T-helper 17 cell (primary cell): ENCODE data around the gene ASRGL1. TPM values are rescaled to one million over a fixed set of nuclear protein-coding genes. Genes with fewer than 3 reads are reported as not detected.

ENCODE experiments used
- ATAC-seq: fragments of 150-1000 bp; cut with Tn5 transposase; 2 replicates; pipeline ENCODE4 v1.10.0; 2021; ENCODE audit warnings: mild to moderate bottlenecking, moderate library complexity
- DNase-seq, 3 donors: peaks; one replicate each; pipeline versions ENCODE4 v3.0.0 to v3.0.0-alpha.2; 2020 to 2021
- H3K9me3 ChIP-seq: one replicate; pipeline ENCODE4 v1.7.0; 2013; ENCODE audit warnings: low read length, mild to moderate bottlenecking; ENCODE audit not compliant: control insufficient read depth, poor library complexity, severe bottlenecking
- H3K27ac Mint-ChIP-seq: one replicate; pipeline ENCODE4 v1.8.0; 2022; ENCODE audit warnings: mild to moderate bottlenecking, moderate library complexity, mixed read lengths
- H3K27me3 Mint-ChIP-seq: one replicate; pipeline ENCODE4 v1.8.0; 2022; ENCODE audit warnings: mixed read lengths
- H3K36me3 Mint-ChIP-seq: one replicate; pipeline ENCODE4 v1.8.0; 2022; ENCODE audit warnings: low read depth, mixed read lengths
- H3K4me1 Mint-ChIP-seq: one replicate; pipeline ENCODE4 v1.8.0; 2022; ENCODE audit warnings: mild to moderate bottlenecking, mixed read lengths
- H3K4me3 Mint-ChIP-seq: one replicate; pipeline ENCODE4 v1.8.0; 2022; ENCODE audit warnings: mild to moderate bottlenecking, moderate library complexity, mixed read lengths
- total RNA-seq, 4 donors: library from RNA in 2 of 4; stranded (reverse) in 2 of 4; gene quantifications; one replicate each; pipeline ENCODE4 v1.2.3 and lab custom pipeline; 2022 to 2026

The ASRGL1 gene
- total RNA-seq, 2 donors from 2014 or later = 0.75 to 0.89 TPM

GRCh38 chr11:62401356-62401755 lies 64.1 kb downstream of the ASRGL1 start:
- H3K36me3 Mint-ChIP-seq = no peaks in the 10 kb centered on the region
- ATAC-seq (no peak), DNase-seq (no peak)
- peaks cover 22% of the 10 kb centered on the region for H3K4me1 Mint-ChIP-seq
- no peaks in the 10 kb centered on the region for H3K9me3 ChIP-seq
- no peak overlapping the region for H3K4me3 Mint-ChIP-seq
- H3K27me3 Mint-ChIP-seq = no peaks in the 10 kb centered on the region
- peak overlapping the region; percentile 88 for H3K27ac Mint-ChIP-seq

- Mint-ChIP-seq H3K27me3 (no peaks in the 10 kb centered on the region), H3K27ac (peak overlapping the region; percentile 88), H3K4me1 (peaks cover 22% of the 10 kb centered on the region), H3K36me3 (no peaks in the 10 kb centered on the region), H3K4me3 (peak overlapping the region; percentile 78)
- H3K9me3 ChIP-seq = no peaks in the 10 kb centered on the region
- no peak for DNase-seq
- no peak for ATAC-seq
Measured at GRCh38 chr11:62401811-62402210, 64.6 kb downstream of the ASRGL1 start.

- ATAC-seq (peak; percentile 93), DNase-seq (peak in 1 of 3 donors; percentile 15)
- H3K4me1 Mint-ChIP-seq = peaks cover 22% of the 10 kb centered on the region
- peak overlapping the region; percentile 78 for H3K4me3 Mint-ChIP-seq
- H3K9me3 ChIP-seq = no peaks in the 10 kb centered on the region
- no peaks in the 10 kb centered on the region for H3K36me3 Mint-ChIP-seq
- peak overlapping the region; percentile 88 for H3K27ac Mint-ChIP-seq
- H3K27me3 Mint-ChIP-seq = no peaks in the 10 kb centered on the region
Measured at GRCh38 chr11:62402226-62402959, 65.1 kb downstream of the ASRGL1 start.

- Mint-ChIP-seq H3K4me1 (peaks cover 20% of the 10 kb centered on the region), H3K4me3 (peak overlapping the region; percentile 31), H3K36me3 (no peaks in the 10 kb centered on the region), H3K27ac (peak overlapping the region; percentile 88), H3K27me3 (no peaks in the 10 kb centered on the region)
- no peak for ATAC-seq
- no peaks in the 10 kb centered on the region for H3K9me3 ChIP-seq
- no peak for DNase-seq
Measured at GRCh38 chr11:62402960-62403730, 65.9 kb downstream of the ASRGL1 start.

- Mint-ChIP-seq H3K4me3 (no peak overlapping the region), H3K27me3 (peaks cover 1% of the 10 kb centered on the region), H3K4me1 (peaks cover 17% of the 10 kb centered on the region), H3K36me3 (no peaks in the 10 kb centered on the region), H3K27ac (peak overlapping the region; percentile 69)
- DNase-seq (no peak), ATAC-seq (no peak)
- H3K9me3 ChIP-seq = no peaks in the 10 kb centered on the region
Measured at GRCh38 chr11:62404435-62404834, 67.2 kb downstream of the ASRGL1 start.

GRCh38 chr11:62404901-62405300 lies 67.7 kb downstream of the ASRGL1 start:
- ATAC-seq (no peak), DNase-seq (no peak)
- Mint-ChIP-seq H3K4me3 (no peak overlapping the region), H3K27me3 (peaks cover 4% of the 10 kb centered on the region), H3K27ac (no peak overlapping the region), H3K4me1 (peaks cover 17% of the 10 kb centered on the region), H3K36me3 (no peaks in the 10 kb centered on the region)
- no peaks in the 10 kb centered on the region for H3K9me3 ChIP-seq

GRCh38 chr11:62406034-62406433 lies 68.8 kb downstream of the ASRGL1 start:
- Mint-ChIP-seq H3K36me3 (no peaks in the 10 kb centered on the region), H3K27ac (peak overlapping the region; percentile 24), H3K27me3 (peaks cover 4% of the 10 kb centered on the region), H3K4me1 (peaks cover 17% of the 10 kb centered on the region), H3K4me3 (no peak overlapping the region)
- ATAC-seq = no peak
- no peak for DNase-seq
- no peaks in the 10 kb centered on the region for H3K9me3 ChIP-seq

GRCh38 chr11:62409831-62410230 lies 72.6 kb downstream of the ASRGL1 start:
- no peak overlapping the region for H3K4me3 Mint-ChIP-seq
- H3K36me3 Mint-ChIP-seq = no peaks in the 10 kb centered on the region
- ATAC-seq = no peak
- DNase-seq = no peak
- H3K9me3 ChIP-seq = no peaks in the 10 kb centered on the region
- H3K27ac Mint-ChIP-seq = no peak overlapping the region
- H3K4me1 Mint-ChIP-seq = no peaks in the 10 kb centered on the region
- peaks cover 4% of the 10 kb centered on the region for H3K27me3 Mint-ChIP-seq

- no peaks in the 10 kb centered on the region for H3K9me3 ChIP-seq
- Mint-ChIP-seq H3K4me1 (peaks cover 2% of the 10 kb centered on the region), H3K36me3 (no peaks in the 10 kb centered on the region), H3K27ac (no peak overlapping the region), H3K27me3 (peaks cover 4% of the 10 kb centered on the region), H3K4me3 (no peak overlapping the region)
- DNase-seq (no peak), ATAC-seq (no peak)
Measured at GRCh38 chr11:62410972-62411371, 73.7 kb downstream of the ASRGL1 start.

GRCh38 chr11:62411524-62411923 lies 74.3 kb downstream of the ASRGL1 start:
- Mint-ChIP-seq H3K27me3 (peaks cover 4% of the 10 kb centered on the region), H3K27ac (no peak overlapping the region), H3K36me3 (no peaks in the 10 kb centered on the region), H3K4me1 (peaks cover 2% of the 10 kb centered on the region), H3K4me3 (no peak overlapping the region)
- no peaks in the 10 kb centered on the region for H3K9me3 ChIP-seq
- DNase-seq (no peak), ATAC-seq (no peak)

- H3K9me3 ChIP-seq = no peaks in the 10 kb centered on the region
- peaks cover 7% of the 10 kb centered on the region for H3K4me1 Mint-ChIP-seq
- H3K27me3 Mint-ChIP-seq = peaks cover 4% of the 10 kb centered on the region
- no peaks in the 10 kb centered on the region for H3K36me3 Mint-ChIP-seq
- DNase-seq (no peak), ATAC-seq (no peak)
- H3K4me3 Mint-ChIP-seq = no peak overlapping the region
- no peak overlapping the region for H3K27ac Mint-ChIP-seq
Measured at GRCh38 chr11:62413060-62413696, 75.9 kb downstream of the ASRGL1 start.

GRCh38 chr11:62416596-62416995 lies 79.3 kb downstream of the ASRGL1 start:
- no peak for DNase-seq
- Mint-ChIP-seq H3K36me3 (no peaks in the 10 kb centered on the region), H3K4me3 (no peak overlapping the region), H3K4me1 (peaks cover 7% of the 10 kb centered on the region), H3K27ac (no peak overlapping the region), H3K27me3 (no peaks in the 10 kb centered on the region)
- ATAC-seq = no peak
- no peaks in the 10 kb centered on the region for H3K9me3 ChIP-seq

- H3K4me3 Mint-ChIP-seq = no peak overlapping the region
- peaks cover 7% of the 10 kb centered on the region for H3K4me1 Mint-ChIP-seq
Measured at GRCh38 chr11:62418136-62418535, 80.9 kb downstream of the ASRGL1 start.

More at GRCh38 chr11:62418136-62418535, 80.9 kb downstream of the ASRGL1 start:
- Mint-ChIP-seq H3K27me3 (no peaks in the 10 kb centered on the region), H3K36me3 (no peaks in the 10 kb centered on the region), H3K27ac (no peak overlapping the region)
- no peak for ATAC-seq
- no peak for DNase-seq
- no peaks in the 10 kb centered on the region for H3K9me3 ChIP-seq
